ENCODE results near the gene TMC6. TPM values are rescaled to one million over a fixed set of nuclear protein-coding genes. Genes with fewer than 3 reads are reported as not detected.

TMC6 gene
- total and polyA plus RNA-seq, 2 of the 13 experiments (the other 11 are each of a cell fraction or from before 2014, with no cell fraction given): 48.4 to 99.1 TPM

DNA sequence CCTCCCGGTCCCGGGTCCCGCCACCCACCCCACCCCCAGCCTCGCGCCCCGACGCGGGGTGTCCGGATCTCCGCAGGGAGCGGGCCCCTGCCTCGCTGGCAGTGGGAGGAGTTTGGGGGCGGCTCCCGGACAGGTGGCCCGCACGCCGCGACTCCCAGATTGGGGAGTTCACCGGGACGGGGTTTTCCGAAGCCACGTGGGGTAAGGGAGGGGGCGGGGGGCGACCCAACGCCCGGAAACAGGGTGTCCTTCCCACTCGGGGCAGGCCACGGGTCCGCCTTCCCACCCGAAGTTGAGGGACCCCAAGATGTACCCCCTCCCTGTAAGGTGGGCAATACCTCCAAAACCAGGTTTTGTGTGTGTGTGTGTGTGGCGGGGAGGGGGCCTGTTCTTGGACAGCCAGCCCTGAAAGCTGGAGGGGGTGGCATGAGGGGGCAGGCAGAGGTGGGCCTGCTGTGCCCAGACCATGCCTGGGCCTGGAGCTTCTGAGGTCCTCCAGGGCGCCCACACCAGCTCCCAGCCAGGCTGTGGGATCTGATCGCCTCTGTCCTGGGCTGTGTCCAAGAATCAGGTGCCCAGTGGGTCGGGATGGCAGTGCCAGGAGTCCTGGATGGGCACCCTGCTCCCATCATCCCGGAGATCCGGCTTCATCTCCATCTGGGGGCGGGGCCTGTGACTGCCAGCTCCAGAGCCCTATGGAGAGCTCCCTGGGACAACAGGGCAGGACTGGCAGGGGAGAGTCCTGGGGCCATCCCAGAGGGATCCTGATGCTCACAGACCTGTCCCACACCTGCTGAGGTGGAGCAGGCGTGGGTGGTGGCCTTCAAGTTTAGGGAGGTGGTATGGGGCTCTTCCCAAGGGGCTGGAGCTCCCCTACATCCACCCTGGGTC, 40.6 kb upstream of the TMC6 start:
- FAIRE-seq: no peak
- H3K27ac ChIP-seq (ENCODE audit: extremely low read length, insufficient read depth, low read length): peak overlapping the region; percentile 51
- CTCF ChIA-PET (ENCODE audit: low intra/inter-chr PET ratio, low total read pairs): no interaction called here
- TF ChIP-seq KAT2B (IDR thresholded peaks at IDR 0.05; ENCODE audit: borderline replicate concordance, low read depth, low read length) (no peak), RAD21 (CRISPR knock-in tag; IDR thresholded peaks at IDR 0.05) (no peak), KMT2B (CRISPR knock-in tag; IDR thresholded peaks at IDR 0.05) (0 out of 2 replicates have a peak, but pooled peaks have one; percentile 4), SAP130 (CRISPR knock-in tag; IDR thresholded peaks at IDR 0.05; ENCODE audit: low read depth) (peak; percentile 20; the same call in 1 of the 2 replicates), NFYC (CRISPR knock-in tag; IDR thresholded peaks at IDR 0.05) (peak; percentile 65), HHEX (CRISPR knock-in tag; IDR thresholded peaks at IDR 0.05) (no peak), ZFY (CRISPR knock-in tag; IDR thresholded peaks at IDR 0.05) (no peak), KLF15 (CRISPR knock-in tag; IDR thresholded peaks at IDR 0.05; ENCODE audit: borderline replicate concordance) (no peak), YEATS2 (CRISPR knock-in tag; IDR thresholded peaks at IDR 0.05; ENCODE audit: borderline replicate concordance) (0 out of 2 replicates have a peak, but pooled peaks have one; percentile 26), ZC3H13 (CRISPR knock-in tag; IDR thresholded peaks at IDR 0.05) (no peak), POGZ (CRISPR knock-in tag; IDR thresholded peaks at IDR 0.05) (no peak), MXI1 (IDR thresholded peaks at IDR 0.05; ENCODE audit: borderline replicate concordance, low read depth, low read length) (0 out of 3 replicates have a peak, but pooled peaks have one; percentile 22), ZNF598 (CRISPR knock-in tag; IDR thresholded peaks at IDR 0.05; ENCODE audit: borderline replicate concordance) (peak; percentile 80; the same call in 1 of the 2 replicates)
- TF ChIP-seq, protein P1, sequence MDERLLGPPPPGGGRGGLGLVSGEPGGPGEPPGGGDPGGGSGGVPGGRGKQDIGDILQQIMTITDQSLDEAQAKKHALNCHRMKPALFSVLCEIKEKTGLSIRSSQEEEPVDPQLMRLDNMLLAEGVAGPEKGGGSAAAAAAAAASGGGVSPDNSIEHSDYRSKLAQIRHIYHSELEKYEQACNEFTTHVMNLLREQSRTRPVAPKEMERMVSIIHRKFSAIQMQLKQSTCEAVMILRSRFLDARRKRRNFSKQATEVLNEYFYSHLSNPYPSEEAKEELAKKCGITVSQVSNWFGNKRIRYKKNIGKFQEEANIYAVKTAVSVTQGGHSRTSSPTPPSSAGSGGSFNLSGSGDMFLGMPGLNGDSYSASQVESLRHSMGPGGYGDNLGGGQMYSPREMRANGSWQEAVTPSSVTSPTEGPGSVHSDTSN (CRISPR knock-in tag; IDR thresholded peaks at IDR 0.05): peak; percentile 77
- TF ChIP-seq, protein P2, sequence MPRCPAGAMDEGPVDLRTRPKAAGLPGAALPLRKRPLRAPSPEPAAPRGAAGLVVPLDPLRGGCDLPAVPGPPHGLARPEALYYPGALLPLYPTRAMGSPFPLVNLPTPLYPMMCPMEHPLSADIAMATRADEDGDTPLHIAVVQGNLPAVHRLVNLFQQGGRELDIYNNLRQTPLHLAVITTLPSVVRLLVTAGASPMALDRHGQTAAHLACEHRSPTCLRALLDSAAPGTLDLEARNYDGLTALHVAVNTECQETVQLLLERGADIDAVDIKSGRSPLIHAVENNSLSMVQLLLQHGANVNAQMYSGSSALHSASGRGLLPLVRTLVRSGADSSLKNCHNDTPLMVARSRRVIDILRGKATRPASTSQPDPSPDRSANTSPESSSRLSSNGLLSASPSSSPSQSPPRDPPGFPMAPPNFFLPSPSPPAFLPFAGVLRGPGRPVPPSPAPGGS (CRISPR knock-in tag; IDR thresholded peaks at IDR 0.05): peak; percentile 52; the same call in 1 of the 2 replicates
- TF ChIP-seq, protein P3, sequence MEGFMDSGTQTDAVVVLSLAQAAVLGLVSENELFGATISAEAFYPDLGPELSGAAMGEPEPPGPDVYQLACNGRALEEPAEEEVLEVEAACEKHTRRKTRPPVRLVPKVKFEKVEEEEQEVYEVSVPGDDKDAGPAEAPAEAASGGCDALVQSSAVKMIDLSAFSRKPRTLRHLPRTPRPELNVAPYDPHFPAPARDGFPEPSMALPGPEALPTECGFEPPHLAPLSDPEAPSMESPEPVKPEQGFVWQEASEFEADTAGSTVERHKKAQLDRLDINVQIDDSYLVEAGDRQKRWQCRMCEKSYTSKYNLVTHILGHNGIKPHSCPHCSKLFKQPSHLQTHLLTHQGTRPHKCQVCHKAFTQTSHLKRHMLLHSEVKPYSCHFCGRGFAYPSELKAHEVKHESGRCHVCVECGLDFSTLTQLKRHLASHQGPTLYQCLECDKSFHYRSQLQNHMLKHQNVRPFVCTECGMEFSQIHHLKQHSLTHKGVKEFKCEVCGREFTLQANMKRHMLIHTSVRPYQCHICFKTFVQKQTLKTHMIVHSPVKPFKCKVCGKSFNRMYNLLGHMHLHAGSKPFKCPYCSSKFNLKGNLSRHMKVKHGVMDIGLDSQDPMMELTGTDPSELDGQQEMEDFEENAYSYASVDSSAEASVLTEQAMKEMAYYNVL (CRISPR knock-in tag; IDR thresholded peaks at IDR 0.05; ENCODE audit: borderline replicate concordance): no peak
- TF ChIP-seq, protein P4, sequence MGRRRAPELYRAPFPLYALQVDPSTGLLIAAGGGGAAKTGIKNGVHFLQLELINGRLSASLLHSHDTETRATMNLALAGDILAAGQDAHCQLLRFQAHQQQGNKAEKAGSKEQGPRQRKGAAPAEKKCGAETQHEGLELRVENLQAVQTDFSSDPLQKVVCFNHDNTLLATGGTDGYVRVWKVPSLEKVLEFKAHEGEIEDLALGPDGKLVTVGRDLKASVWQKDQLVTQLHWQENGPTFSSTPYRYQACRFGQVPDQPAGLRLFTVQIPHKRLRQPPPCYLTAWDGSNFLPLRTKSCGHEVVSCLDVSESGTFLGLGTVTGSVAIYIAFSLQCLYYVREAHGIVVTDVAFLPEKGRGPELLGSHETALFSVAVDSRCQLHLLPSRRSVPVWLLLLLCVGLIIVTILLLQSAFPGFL (CRISPR knock-in tag; IDR thresholded peaks at IDR 0.05): no peak

More for the DNA sequence above, 40.6 kb upstream of the TMC6 start:
- Histone ChIP-seq H3K4me1 (ENCODE audit: insufficient read depth, low read length) (peaks cover 70% of the 10 kb centered on the region), H3K9ac (ENCODE audit: insufficient read depth, low read depth, low read length) (peak overlapping the region; percentile 81), H2AFZ (ENCODE audit: low read length) (no peak overlapping the region), H3K27me3 (ENCODE audit: control insufficient read depth in 1 of 2, insufficient read depth in 2 of 2, low read length in 2 of 2) (peaks cover 0 to 2% of the 10 kb centered on the region in 2 experiments; a peak in 1 of 5 replicates), H3K36me3 (replicated peaks in 1 of 2; ENCODE audit: control insufficient read depth in 1 of 2, insufficient read depth in 2 of 2, low read length in 2 of 2) (peaks cover 5 to 19% of the 10 kb centered on the region in 2 experiments), H3K9me3 (ENCODE audit: low read length) (no peaks in the 10 kb centered on the region), H3K4me3 (replicated peaks in 1 of 3; ENCODE audit: insufficient read depth in 1 of 3, low read depth in 2 of 3, low read length in 3 of 3) (peak overlapping the region; percentile 73 to 88 (median 84)), H3K4me2 (ENCODE audit: low read depth, low read length) (peak overlapping the region; percentile 89), H3K79me2 (ENCODE audit: insufficient read depth, low read length) (peaks cover 8% of the 10 kb centered on the region), H4K20me1 (ENCODE audit: insufficient read depth, low read length) (peaks cover 5% of the 10 kb centered on the region; the same call in 1 of the 2 replicates)
- no TSS peak for BruUV-seq (replicated peaks)
- WGBS (ENCODE audit: low lambda C conversion rate): 32% methylated on average over 4 of the region's 38 CpGs
- POLR2A ChIA-PET: interaction anchor here (0.8 to 1.7 kb wide), 7 partner anchors 17 to 45 kb away, joined by 3 to 12 read pairs (median 5); partner anchors contain the start of genes TK1 and TMC6
- intact Hi-C loops (cut with micrococcal nuclease; ENCODE audit: unreplicated experiment) (loop anchor here (2.0 to 5.0 kb wide), 3 partner anchors 18 to 42 kb away; partner anchors contain the start of genes AFMID, TK1 and TMC6), in situ Hi-C loops (cut with HindIII; ENCODE audit: extremely low pct_ligation_motif_present, low pct_unique_long_range_greater_than_20kb) (no loop called here)
- DNase-seq (ENCODE audit: low spot score): no peak
- peak; percentile 61 for ATAC-seq

All from HepG2 (cell line).